ENCODE measurements around the gene FGD2. TPM values are rescaled to one million over a fixed set of nuclear protein-coding genes. Genes with fewer than 3 reads are reported as not detected.
"Not testable (repeated sequence)": the region's sequence is repeated elsewhere in the genome, so short reads cannot be mapped to it uniquely, and the experiment has no call there.

The FGD2 gene
- total and polyA plus RNA-seq, 9 of the 15 experiments (the other 6 are each of a cell fraction or from before 2014, with no cell fraction given) = 0.09 TPM; not detected in 8

DNA sequence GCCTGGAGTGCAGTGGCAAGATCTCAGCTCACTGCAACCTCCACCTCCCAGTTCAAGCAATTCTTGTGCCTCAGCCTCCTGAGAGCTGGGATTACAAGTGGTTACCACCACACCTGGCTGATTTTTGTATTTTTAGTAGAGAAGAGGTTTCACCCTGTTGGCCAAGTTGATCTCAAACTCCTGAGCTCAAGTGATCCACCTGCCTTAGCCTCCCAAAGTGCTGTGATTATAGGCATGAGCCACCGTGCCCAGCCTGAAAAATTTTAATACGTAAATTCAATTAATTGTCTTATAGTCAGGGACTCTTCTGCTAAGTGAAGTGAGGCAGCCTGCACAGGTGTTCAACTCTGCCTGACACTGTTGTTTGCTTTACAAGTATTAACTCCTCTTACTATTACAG, 15.1 kb upstream of the FGD2 start:
- H3K4me1 ChIP-seq (replicated peaks in 1 of 2; ENCODE audit: control insufficient read depth in 2 of 2, insufficient read depth in 2 of 2, low read length in 2 of 2) = peaks cover 7 to 15% of the 10 kb centered on the region in 2 experiments; a peak in 3 of 5 replicates
- WGBS (ENCODE audit: insufficient coverage, low coverage, missing lambda C conversion rate) = 40% methylated on average over 2 of the region's 2 CpGs
- H3K9ac ChIP-seq (ENCODE audit: insufficient read depth in 1 of 2, low read depth in 2 of 2, low read length in 2 of 2); in situ Hi-C loops (cut with MboI); H3K4me3 ChIP-seq; H3K9me1 ChIP-seq (ENCODE audit: control insufficient read depth, insufficient read depth, low read length); H2AFZ ChIP-seq (ENCODE audit: low read depth, low read length); DNase-seq (ENCODE audit: extremely low read depth in 1 of 4, low spot score in 3 of 4); H3K9me3 ChIP-seq (replicated peaks; ENCODE audit: control insufficient read depth, insufficient read depth, low read depth, low read length); H4K20me1 ChIP-seq (replicated peaks; ENCODE audit: control insufficient read depth, insufficient read depth, low read length); CTCF ChIA-PET (ENCODE audit: low intra/inter-chr PET ratio); H3K36me3 ChIP-seq (ENCODE audit: control insufficient read depth, insufficient read depth, low read length); H3K4me2 ChIP-seq (ENCODE audit: insufficient read depth, low read length); ATAC-seq; intact Hi-C loops (cut with micrococcal nuclease); H3K27ac ChIP-seq (ENCODE audit: extremely low read depth, low read depth, low read length); BruUV-seq (replicated peaks); FAIRE-seq: not testable (repeated sequence)
- POLR2A ChIA-PET = interaction anchor here (0.6 to 1.6 kb wide), 4 partner anchors 11 to 384 kb away, joined by 3 to 5 read pairs (median 3); no protein-coding TSS in a partner anchor
- H3K27me3 ChIP-seq (ENCODE audit: control insufficient read depth in 2 of 2, insufficient read depth in 2 of 2, low read length in 2 of 2) = peaks cover 11% of the 10 kb centered on the region in 2 experiments
- peaks cover 15% of the 10 kb centered on the region for H3K79me2 ChIP-seq (ENCODE audit: control insufficient read depth, insufficient read depth, low read length)

DNA sequence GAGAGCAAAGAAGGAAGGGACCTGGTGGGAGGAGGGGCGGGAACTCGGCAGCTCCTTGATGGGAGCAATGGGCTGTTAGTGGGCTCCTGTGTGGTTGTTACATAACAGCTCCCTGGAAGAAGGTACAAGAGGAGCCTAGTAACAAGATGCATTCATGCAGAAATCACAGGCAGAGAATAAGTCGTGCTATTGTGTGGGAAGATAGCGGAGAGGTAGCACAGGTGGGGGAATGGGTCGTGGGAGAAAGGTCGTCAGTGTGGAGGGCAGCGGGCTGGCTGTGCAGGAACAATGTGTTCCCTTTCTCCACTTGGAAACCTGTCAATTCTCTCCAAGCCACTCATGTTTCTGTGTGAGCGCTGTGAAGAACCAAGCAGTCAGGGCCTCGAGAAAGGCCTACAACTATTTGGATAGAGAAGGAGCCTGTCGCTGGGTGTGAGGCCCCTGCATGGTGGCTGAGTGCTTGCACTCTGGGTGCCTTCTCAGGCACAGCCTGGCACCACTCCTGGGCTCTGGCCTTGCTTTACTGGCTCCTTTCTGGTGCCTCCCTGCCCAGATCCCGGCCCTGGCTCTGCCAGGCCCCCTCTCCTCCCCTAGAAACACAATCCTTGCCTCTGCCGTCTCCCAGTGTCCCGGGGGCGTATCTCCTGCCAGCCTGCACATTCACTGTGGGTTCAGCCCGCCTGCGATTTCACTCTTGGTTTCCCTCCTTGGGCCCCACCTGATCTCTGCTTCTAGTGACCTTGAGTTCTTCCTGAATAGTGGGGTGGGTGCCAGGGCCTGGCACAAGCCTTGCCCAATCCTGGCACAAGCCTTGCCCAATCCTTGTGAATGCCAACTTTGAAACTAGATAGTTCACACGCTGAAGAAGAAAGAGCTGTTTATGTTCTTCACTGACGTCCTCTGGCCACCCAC, 7.4 kb upstream of the FGD2 start:
- Histone ChIP-seq H3K9me1 (ENCODE audit: control insufficient read depth, insufficient read depth, low read length) (no peaks in the 10 kb centered on the region), H3K27me3 (ENCODE audit: control insufficient read depth in 2 of 2, insufficient read depth in 2 of 2, low read length in 2 of 2) (peaks cover 39 to 51% of the 10 kb centered on the region in 2 experiments), H3K9ac (ENCODE audit: insufficient read depth in 1 of 2, low read depth in 2 of 2, low read length in 2 of 2) (peak overlapping the region in 1 of 2 experiments; percentile 21; a peak in 1 of 4 replicates), H3K36me3 (ENCODE audit: control insufficient read depth, insufficient read depth, low read length) (no peaks in the 10 kb centered on the region), H3K9me3 (replicated peaks; ENCODE audit: control insufficient read depth, insufficient read depth, low read depth, low read length) (no peaks in the 10 kb centered on the region), H3K4me1 (replicated peaks in 1 of 2; ENCODE audit: control insufficient read depth in 2 of 2, insufficient read depth in 2 of 2, low read length in 2 of 2) (peaks cover 0 to 4% of the 10 kb centered on the region in 2 experiments; a peak in 1 of 5 replicates), H3K79me2 (ENCODE audit: control insufficient read depth, insufficient read depth, low read length) (no peaks in the 10 kb centered on the region), H3K4me2 (ENCODE audit: insufficient read depth, low read length) (no peak overlapping the region), H3K4me3 (no peak overlapping the region), H2AFZ (ENCODE audit: low read depth, low read length) (no peak overlapping the region), H3K27ac (ENCODE audit: extremely low read depth, low read depth, low read length) (no peak overlapping the region), H4K20me1 (replicated peaks; ENCODE audit: control insufficient read depth, insufficient read depth, low read length) (no peaks in the 10 kb centered on the region)
- DNase-seq (ENCODE audit: extremely low read depth in 1 of 4, low spot score in 3 of 4) (no peak), ATAC-seq (no peak), FAIRE-seq (no peak)
- ChIA-PET POLR2A (interaction anchor here (0.5 to 0.6 kb wide), 3 partner anchors 174 to 376 kb away, joined by 3 read pairs; no protein-coding TSS in a partner anchor), CTCF (ENCODE audit: low intra/inter-chr PET ratio) (no interaction called here)
- intact Hi-C loops (cut with micrococcal nuclease) = no loop called here
- BruUV-seq (replicated peaks) = no TSS peak
- WGBS (ENCODE audit: insufficient coverage, low coverage, missing lambda C conversion rate) = 28% methylated on average over 17 of the region's 18 CpGs
- in situ Hi-C loops (cut with MboI) = no loop called here
- TF ChIP-seq, protein P1, sequence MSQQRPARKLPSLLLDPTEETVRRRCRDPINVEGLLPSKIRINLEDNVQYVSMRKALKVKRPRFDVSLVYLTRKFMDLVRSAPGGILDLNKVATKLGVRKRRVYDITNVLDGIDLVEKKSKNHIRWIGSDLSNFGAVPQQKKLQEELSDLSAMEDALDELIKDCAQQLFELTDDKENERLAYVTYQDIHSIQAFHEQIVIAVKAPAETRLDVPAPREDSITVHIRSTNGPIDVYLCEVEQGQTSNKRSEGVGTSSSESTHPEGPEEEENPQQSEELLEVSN (IDR thresholded peaks at IDR 0.05; ENCODE audit: borderline replicate concordance in 1 of 2, extremely low read depth in 1 of 2, insufficient read depth in 1 of 2, insufficient read length in 1 of 2, low read depth in 1 of 2, low read length in 1 of 2, poor library complexity in 1 of 2, severe bottlenecking in 1 of 2) = no peak
- TF ChIP-seq, protein P2, sequence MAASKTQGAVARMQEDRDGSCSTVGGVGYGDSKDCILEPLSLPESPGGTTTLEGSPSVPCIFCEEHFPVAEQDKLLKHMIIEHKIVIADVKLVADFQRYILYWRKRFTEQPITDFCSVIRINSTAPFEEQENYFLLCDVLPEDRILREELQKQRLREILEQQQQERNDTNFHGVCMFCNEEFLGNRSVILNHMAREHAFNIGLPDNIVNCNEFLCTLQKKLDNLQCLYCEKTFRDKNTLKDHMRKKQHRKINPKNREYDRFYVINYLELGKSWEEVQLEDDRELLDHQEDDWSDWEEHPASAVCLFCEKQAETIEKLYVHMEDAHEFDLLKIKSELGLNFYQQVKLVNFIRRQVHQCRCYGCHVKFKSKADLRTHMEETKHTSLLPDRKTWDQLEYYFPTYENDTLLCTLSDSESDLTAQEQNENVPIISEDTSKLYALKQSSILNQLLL (CRISPR knock-in tag; IDR thresholded peaks at IDR 0.05; ENCODE audit: borderline replicate concordance) = no peak
- TF ChIP-seq, protein P3, sequence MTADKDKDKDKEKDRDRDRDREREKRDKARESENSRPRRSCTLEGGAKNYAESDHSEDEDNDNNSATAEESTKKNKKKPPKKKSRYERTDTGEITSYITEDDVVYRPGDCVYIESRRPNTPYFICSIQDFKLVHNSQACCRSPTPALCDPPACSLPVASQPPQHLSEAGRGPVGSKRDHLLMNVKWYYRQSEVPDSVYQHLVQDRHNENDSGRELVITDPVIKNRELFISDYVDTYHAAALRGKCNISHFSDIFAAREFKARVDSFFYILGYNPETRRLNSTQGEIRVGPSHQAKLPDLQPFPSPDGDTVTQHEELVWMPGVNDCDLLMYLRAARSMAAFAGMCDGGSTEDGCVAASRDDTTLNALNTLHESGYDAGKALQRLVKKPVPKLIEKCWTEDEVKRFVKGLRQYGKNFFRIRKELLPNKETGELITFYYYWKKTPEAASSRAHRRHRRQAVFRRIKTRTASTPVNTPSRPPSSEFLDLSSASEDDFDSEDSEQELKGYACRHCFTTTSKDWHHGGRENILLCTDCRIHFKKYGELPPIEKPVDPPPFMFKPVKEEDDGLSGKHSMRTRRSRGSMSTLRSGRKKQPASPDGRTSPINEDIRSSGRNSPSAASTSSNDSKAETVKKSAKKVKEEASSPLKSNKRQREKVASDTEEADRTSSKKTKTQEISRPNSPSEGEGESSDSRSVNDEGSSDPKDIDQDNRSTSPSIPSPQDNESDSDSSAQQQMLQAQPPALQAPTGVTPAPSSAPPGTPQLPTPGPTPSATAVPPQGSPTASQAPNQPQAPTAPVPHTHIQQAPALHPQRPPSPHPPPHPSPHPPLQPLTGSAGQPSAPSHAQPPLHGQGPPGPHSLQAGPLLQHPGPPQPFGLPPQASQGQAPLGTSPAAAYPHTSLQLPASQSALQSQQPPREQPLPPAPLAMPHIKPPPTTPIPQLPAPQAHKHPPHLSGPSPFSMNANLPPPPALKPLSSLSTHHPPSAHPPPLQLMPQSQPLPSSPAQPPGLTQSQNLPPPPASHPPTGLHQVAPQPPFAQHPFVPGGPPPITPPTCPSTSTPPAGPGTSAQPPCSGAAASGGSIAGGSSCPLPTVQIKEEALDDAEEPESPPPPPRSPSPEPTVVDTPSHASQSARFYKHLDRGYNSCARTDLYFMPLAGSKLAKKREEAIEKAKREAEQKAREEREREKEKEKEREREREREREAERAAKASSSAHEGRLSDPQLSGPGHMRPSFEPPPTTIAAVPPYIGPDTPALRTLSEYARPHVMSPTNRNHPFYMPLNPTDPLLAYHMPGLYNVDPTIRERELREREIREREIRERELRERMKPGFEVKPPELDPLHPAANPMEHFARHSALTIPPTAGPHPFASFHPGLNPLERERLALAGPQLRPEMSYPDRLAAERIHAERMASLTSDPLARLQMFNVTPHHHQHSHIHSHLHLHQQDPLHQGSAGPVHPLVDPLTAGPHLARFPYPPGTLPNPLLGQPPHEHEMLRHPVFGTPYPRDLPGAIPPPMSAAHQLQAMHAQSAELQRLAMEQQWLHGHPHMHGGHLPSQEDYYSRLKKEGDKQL (CRISPR knock-in tag; IDR thresholded peaks at IDR 0.05; ENCODE audit: borderline replicate concordance) = no peak
